ENCODE measurements around the gene STX12. TPM values are rescaled to one million over a fixed set of nuclear protein-coding genes. Genes with fewer than 3 reads are reported as not detected.

Gene STX12
- total RNA-seq, 3 donors from 2014 or later (not counting 1 experiment from before 2014, with no cell fraction given), result 29.6 to 36.2 (median 32.3) TPM

GRCh38 chr1:27858949-27859576, 86.0 kb downstream of the STX12 start:
- Histone ChIP-seq H3K9me3 (ENCODE audit: control insufficient read depth, insufficient read depth, low read length) (no peaks in the 10 kb centered on the region), H3K27me3 (ENCODE audit: control insufficient read depth, insufficient read depth, low read length) (no peaks in the 10 kb centered on the region), H3K4me1 (ENCODE audit: control insufficient read depth, insufficient read depth, low read length) (peaks cover 34% of the 10 kb centered on the region), H3K36me3 (ENCODE audit: control insufficient read depth, insufficient read depth, low read length) (no peaks in the 10 kb centered on the region), H3K4me3 (ENCODE audit: low read length) (no peak overlapping the region), H3K27ac (ENCODE audit: low read length) (no peak overlapping the region)
- TF ChIP-seq CTCF (IDR thresholded peaks at IDR 0.05), result no peak
- Mint-ChIP-seq H3K36me3 (no peaks in the 10 kb centered on the region), H3K4me1 (peaks cover 8 to 28% of the 10 kb centered on the region in 2 donors), H3K27me3 (ENCODE audit: low read depth in 2 of 2) (no peaks in the 10 kb centered on the region), H3K27ac (peak overlapping the region in 1 of 2 donors; percentile 76), H3K4me3 (no peak overlapping the region), H3K9me3 (no peaks in the 10 kb centered on the region)
- no peak for ATAC-seq
- DNase-seq, result no peak
- WGBS (ENCODE audit: insufficient coverage), result 95% methylated on average over 14 of the region's 14 CpGs
- intact Hi-C loops (cut with micrococcal nuclease), result loop anchor here (2.0 to 5.0 kb wide), 4 partner anchors 33 to 350 kb away; partner anchors contain the start of gene EYA3

- peaks cover 8 to 30% of the 10 kb centered on the region in 2 donors for H3K4me1 Mint-ChIP-seq
Observed at GRCh38 chr1:27861436-27861835, 88.4 kb downstream of the STX12 start.

GRCh38 chr1:27862004-27862403, 89.0 kb downstream of the STX12 start:
- intact Hi-C loops (cut with micrococcal nuclease), result no loop called here

More at GRCh38 chr1:27861436-27861835, 88.4 kb downstream of the STX12 start:
- TF ChIP-seq CTCF (IDR thresholded peaks at IDR 0.05), result no peak
- 98% methylated on average over 9 of the region's 10 CpGs for WGBS (ENCODE audit: insufficient coverage)
- no peaks in the 10 kb centered on the region for H3K9me3 Mint-ChIP-seq
- Histone ChIP-seq H3K36me3 (ENCODE audit: control insufficient read depth, insufficient read depth, low read length) (no peaks in the 10 kb centered on the region), H3K4me3 (ENCODE audit: low read length) (no peak overlapping the region), H3K27me3 (ENCODE audit: control insufficient read depth, insufficient read depth, low read length) (no peaks in the 10 kb centered on the region), H3K9me3 (ENCODE audit: control insufficient read depth, insufficient read depth, low read length) (no peaks in the 10 kb centered on the region), H3K4me1 (ENCODE audit: control insufficient read depth, insufficient read depth, low read length) (peaks cover 46% of the 10 kb centered on the region), H3K27ac (ENCODE audit: low read length) (no peak overlapping the region)
- intact Hi-C loops (cut with micrococcal nuclease), result no loop called here
- H3K4me3 Mint-ChIP-seq, result no peak overlapping the region
- H3K27me3 Mint-ChIP-seq (ENCODE audit: low read depth in 2 of 2), result no peaks in the 10 kb centered on the region
- ATAC-seq (no peak), DNase-seq (no peak)
- H3K36me3 Mint-ChIP-seq, result no peaks in the 10 kb centered on the region
- H3K27ac Mint-ChIP-seq, result no peak overlapping the region

More at GRCh38 chr1:27862004-27862403, 89.0 kb downstream of the STX12 start:
- Mint-ChIP-seq H3K36me3 (no peaks in the 10 kb centered on the region), H3K27me3 (ENCODE audit: low read depth in 2 of 2) (no peaks in the 10 kb centered on the region), H3K9me3 (no peaks in the 10 kb centered on the region), H3K27ac (peak overlapping the region in 1 of 2 donors; percentile 29), H3K4me1 (peaks cover 8 to 32% of the 10 kb centered on the region in 2 donors), H3K4me3 (no peak overlapping the region)
- no peaks in the 10 kb centered on the region for H3K27me3 ChIP-seq (ENCODE audit: control insufficient read depth, insufficient read depth, low read length)
- 88% methylated on average over 3 of the region's 3 CpGs for WGBS (ENCODE audit: insufficient coverage)
- peaks cover 48% of the 10 kb centered on the region for H3K4me1 ChIP-seq (ENCODE audit: control insufficient read depth, insufficient read depth, low read length)
- H3K27ac ChIP-seq (ENCODE audit: low read length), result no peak overlapping the region
- no peak for TF ChIP-seq CTCF (IDR thresholded peaks at IDR 0.05)
- H3K4me3 ChIP-seq (ENCODE audit: low read length), result no peak overlapping the region
- ATAC-seq, result no peak
- no peaks in the 10 kb centered on the region for H3K9me3 ChIP-seq (ENCODE audit: control insufficient read depth, insufficient read depth, low read length)
- H3K36me3 ChIP-seq (ENCODE audit: control insufficient read depth, insufficient read depth, low read length), result no peaks in the 10 kb centered on the region
- DNase-seq, result no peak
